ENCODE data around the gene KIF1B.

KIF1B gene

DNA sequence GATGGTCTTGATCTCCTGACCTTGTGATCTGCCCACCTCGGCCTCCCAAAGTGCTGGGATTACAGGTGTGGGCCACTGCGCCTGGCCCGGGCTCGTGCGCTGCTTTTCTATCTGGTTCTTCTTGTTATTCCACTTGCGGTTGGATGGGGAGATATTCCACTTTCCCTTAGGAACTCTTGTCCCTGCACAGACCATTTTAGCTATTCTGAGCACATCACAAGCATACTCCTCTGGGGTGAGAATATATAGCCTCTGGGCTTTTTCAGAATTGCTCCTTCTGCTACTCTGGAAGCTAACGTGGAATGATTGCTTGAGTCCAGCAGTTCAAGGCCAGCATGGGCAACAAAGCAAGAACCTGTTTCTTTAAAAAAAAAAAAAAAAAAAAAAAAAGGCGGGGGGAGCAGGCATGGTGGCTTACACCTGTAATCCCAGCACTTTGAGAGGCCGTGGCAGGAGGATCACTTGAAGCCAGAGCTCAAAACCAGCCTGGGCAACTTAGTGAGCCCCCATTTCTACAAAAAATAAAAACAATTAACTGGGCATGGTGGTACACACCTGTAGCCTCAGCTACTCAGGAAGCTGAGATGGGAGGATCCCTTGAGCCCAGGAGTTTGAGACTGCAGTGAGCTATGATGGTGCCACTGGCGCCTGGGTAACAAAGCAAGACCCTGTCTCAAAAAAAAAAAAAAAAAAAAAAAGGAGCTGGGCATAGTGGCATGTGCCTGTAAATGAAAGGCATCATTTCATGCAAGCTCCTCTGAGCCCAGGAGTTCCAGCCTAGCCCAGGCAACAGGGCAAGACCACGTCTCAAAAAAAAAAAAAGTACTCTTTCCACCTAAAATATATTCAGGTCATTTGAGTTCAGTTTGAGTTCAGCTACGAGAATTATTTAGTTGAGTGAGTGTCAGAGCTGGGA, 176.6 kb downstream of the KIF1B start:
- TF ChIP-seq ZNF394 (tag by site-specific recombination; IDR thresholded peaks at IDR 0.05; ENCODE audit: borderline replicate concordance), result no peak
- no peak for TF ChIP-seq ZNF768 (tag by site-specific recombination; IDR thresholded peaks at IDR 0.05)
- 0 out of 2 replicates have a peak, but pooled peaks have one; percentile 52 for TF ChIP-seq ZNF362 (tag by site-specific recombination; IDR thresholded peaks at IDR 0.05)
- TF ChIP-seq SCRT1 (tag by site-specific recombination; IDR thresholded peaks at IDR 0.05; ENCODE audit: borderline replicate concordance), result peak; percentile 56; the same call in 1 of the 2 replicates
- ChIA-PET POLR2A (no interaction called here), CTCF (interaction anchor here (0.6 to 1.2 kb wide), 3 partner anchors 10 to 107 kb away, joined by 3 read pairs; no protein-coding TSS in a partner anchor)
- H3K27ac ChIP-seq (ENCODE audit: extremely low read depth, low read depth, low read length), result no peak overlapping the region
- no peaks in the 10 kb centered on the region for H3K9me3 ChIP-seq (ENCODE audit: control insufficient read depth, insufficient read depth, low read depth, low read length)
- no peak overlapping the region for H3K4me3 ChIP-seq (ENCODE audit: low read depth, low read length)
- no peaks in the 10 kb centered on the region for H3K4me1 ChIP-seq (ENCODE audit: control insufficient read depth, insufficient read depth, low read length)
- H3K36me3 ChIP-seq (ENCODE audit: control insufficient read depth in 2 of 2, insufficient read depth in 1 of 2, low read length in 2 of 2), result peaks cover 0 to 5% of the 10 kb centered on the region in 2 experiments; a peak in 2 of 3 replicates

DNA sequence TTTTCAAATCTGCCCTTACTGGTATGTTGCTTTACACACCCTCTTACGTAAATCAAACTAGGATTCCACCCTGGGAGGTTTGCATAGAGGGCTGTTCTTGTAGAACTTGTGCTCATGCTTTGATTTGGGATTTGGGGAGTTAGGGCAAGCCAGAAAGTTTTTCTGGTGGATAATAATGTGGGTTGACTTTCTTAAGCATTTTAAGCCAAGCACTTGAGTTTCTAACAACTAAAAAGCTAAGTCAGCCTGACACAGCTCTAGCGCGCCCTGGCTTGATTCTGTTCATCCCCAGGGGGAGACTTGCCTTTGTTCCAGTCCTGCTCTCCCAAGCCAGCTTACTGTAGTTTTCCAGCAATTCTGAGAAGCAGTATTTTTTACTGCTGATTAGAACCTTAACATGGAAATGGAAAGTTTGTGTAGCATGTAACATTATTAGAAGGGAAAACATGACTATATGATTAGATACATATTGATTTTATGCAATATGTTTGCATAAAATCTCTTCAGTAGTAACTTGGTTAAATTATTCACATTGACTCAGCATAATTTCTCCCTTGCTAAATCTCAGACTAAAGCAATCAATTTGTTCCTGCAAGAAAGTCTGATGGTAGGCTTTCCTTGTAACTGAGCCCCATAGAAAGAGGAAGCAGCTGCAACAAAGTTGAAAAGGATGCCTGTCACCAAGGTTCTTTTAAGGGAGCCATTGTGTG, 177.5 kb downstream of the KIF1B start:
- H3K36me3 ChIP-seq (ENCODE audit: control insufficient read depth in 2 of 2, insufficient read depth in 1 of 2, low read length in 2 of 2), result peaks cover 0 to 5% of the 10 kb centered on the region in 2 experiments; a peak in 2 of 3 replicates
- no peak overlapping the region for H3K27ac ChIP-seq (ENCODE audit: extremely low read depth, low read depth, low read length)
- H3K9me3 ChIP-seq (ENCODE audit: control insufficient read depth, insufficient read depth, low read depth, low read length), result no peaks in the 10 kb centered on the region
- CTCF ChIA-PET, result interaction anchor here (0.6 to 1.3 kb wide), 5 partner anchors 10 to 106 kb away, joined by 3 to 8 read pairs (median 3); no protein-coding TSS in a partner anchor
- TF ChIP-seq ZNF114 (tag by site-specific recombination; IDR thresholded peaks at IDR 0.05) (no peak), ZBTB8A (tag by site-specific recombination; IDR thresholded peaks at IDR 0.05) (0 out of 2 replicates have a peak, but pooled peaks have one; percentile 28), ZBTB17 (tag by site-specific recombination; IDR thresholded peaks at IDR 0.05) (peak; percentile 85)
- POLR2A ChIA-PET, result interaction anchor here (0.7 to 1.9 kb wide), 2 partner anchors 11 to 707 kb away, joined by 3 to 7 read pairs; partner anchors contain the start of gene PGD
- H3K4me3 ChIP-seq (ENCODE audit: low read depth, low read length), result no peak overlapping the region
- no peaks in the 10 kb centered on the region for H3K4me1 ChIP-seq (ENCODE audit: control insufficient read depth, insufficient read depth, low read length)

GRCh38 chr1:10388387-10388715, 178.0 kb downstream of the KIF1B start:
- CTCF ChIA-PET, result interaction anchor here (0.6 to 1.3 kb wide), 2 partner anchors 11 to 15 kb away, joined by 3 to 8 read pairs; no protein-coding TSS in a partner anchor
- Histone ChIP-seq H3K9me3 (ENCODE audit: control insufficient read depth, insufficient read depth, low read depth, low read length) (no peaks in the 10 kb centered on the region), H3K4me1 (ENCODE audit: control insufficient read depth, insufficient read depth, low read length) (no peaks in the 10 kb centered on the region), H3K27ac (ENCODE audit: extremely low read depth, low read depth, low read length) (no peak overlapping the region), H3K4me3 (ENCODE audit: low read depth, low read length) (no peak overlapping the region), H3K36me3 (ENCODE audit: control insufficient read depth in 2 of 2, insufficient read depth in 1 of 2, low read length in 2 of 2) (peaks cover 0 to 5% of the 10 kb centered on the region in 2 experiments; a peak in 2 of 3 replicates)
- POLR2A ChIA-PET, result interaction anchor here (1.9 kb wide), 1 partner anchor 11 kb away, joined by 7 read pairs; the partner anchor contains the start of gene PGD
- TF ChIP-seq ZNF48 (tag by site-specific recombination; IDR thresholded peaks at IDR 0.05) (no peak), ZBTB17 (tag by site-specific recombination; IDR thresholded peaks at IDR 0.05) (0 out of 2 replicates have a peak, but pooled peaks have one; percentile 2)

GRCh38 chr1:10389271-10389973, 179.1 kb downstream of the KIF1B start:
- Histone ChIP-seq H3K4me3 (ENCODE audit: low read depth, low read length) (no peak overlapping the region), H3K9me3 (ENCODE audit: control insufficient read depth, insufficient read depth, low read depth, low read length) (no peaks in the 10 kb centered on the region), H3K4me1 (ENCODE audit: control insufficient read depth, insufficient read depth, low read length) (no peaks in the 10 kb centered on the region), H3K36me3 (ENCODE audit: control insufficient read depth in 2 of 2, insufficient read depth in 1 of 2, low read length in 2 of 2) (peaks cover 0 to under 1% of the 10 kb centered on the region in 2 experiments; a peak in 2 of 3 replicates), H3K27ac (ENCODE audit: extremely low read depth, low read depth, low read length) (no peak overlapping the region)
- no peak for TF ChIP-seq SCRT1 (tag by site-specific recombination; IDR thresholded peaks at IDR 0.05; ENCODE audit: borderline replicate concordance)
- TF ChIP-seq ZNF692 (tag by site-specific recombination; IDR thresholded peaks at IDR 0.05), result no peak
- no peak for TF ChIP-seq SETDB1 (IDR thresholded peaks at IDR 0.05; ENCODE audit: insufficient read length, low read length)
- no peak for TF ChIP-seq ZNF202 (tag by site-specific recombination; IDR thresholded peaks at IDR 0.05; ENCODE audit: borderline replicate concordance)
- TF ChIP-seq ZNF423 (tag by site-specific recombination; IDR thresholded peaks at IDR 0.05), result no peak
- CTCF ChIA-PET, result no interaction called here
- POLR2A ChIA-PET, result interaction anchor here (1.9 kb wide), 1 partner anchor 9 kb away, joined by 7 read pairs; the partner anchor contains the start of gene PGD
